ENCODE data around the gene SCYL3. TPM values are rescaled to one million over a fixed set of nuclear protein-coding genes. Genes with fewer than 3 reads are reported as not detected.

SCYL3 gene
- total RNA-seq, 1 donor from 2014 or later, result 8.8 TPM

- Mint-ChIP-seq H3K36me3 (ENCODE audit: unreplicated experiment) (no peaks in the 10 kb centered on the region), H3K27ac (ENCODE audit: unreplicated experiment) (no peak overlapping the region), H3K4me3 (ENCODE audit: unreplicated experiment) (no peak overlapping the region), H3K9me3 (ENCODE audit: unreplicated experiment) (no peaks in the 10 kb centered on the region), H3K4me1 (ENCODE audit: low read depth, unreplicated experiment) (no peaks in the 10 kb centered on the region), H3K27me3 (ENCODE audit: unreplicated experiment) (no peaks in the 10 kb centered on the region)
- DNase-seq, result no peak
- no peak for TF ChIP-seq CTCF (IDR thresholded peaks at IDR 0.05; ENCODE audit: partially characterized antibody, unreplicated experiment)
Observed at GRCh38 chr1:169849346-169850022, 44.2 kb downstream of the SCYL3 start.

- H3K36me3 Mint-ChIP-seq (ENCODE audit: unreplicated experiment), result no peaks in the 10 kb centered on the region
- H3K9me3 Mint-ChIP-seq (ENCODE audit: unreplicated experiment), result no peaks in the 10 kb centered on the region
- H3K4me1 Mint-ChIP-seq (ENCODE audit: low read depth, unreplicated experiment), result no peaks in the 10 kb centered on the region
- H3K27ac Mint-ChIP-seq (ENCODE audit: unreplicated experiment), result no peak overlapping the region
- H3K4me3 Mint-ChIP-seq (ENCODE audit: unreplicated experiment), result no peak overlapping the region
- H3K27me3 Mint-ChIP-seq (ENCODE audit: unreplicated experiment), result no peaks in the 10 kb centered on the region
- TF ChIP-seq CTCF (IDR thresholded peaks at IDR 0.05; ENCODE audit: partially characterized antibody, unreplicated experiment), result no peak
- DNase-seq, result no peak
Observed at GRCh38 chr1:169848456-169848855, 45.2 kb downstream of the SCYL3 start.

- no peak for TF ChIP-seq CTCF (IDR thresholded peaks at IDR 0.05; ENCODE audit: partially characterized antibody, unreplicated experiment)
- Mint-ChIP-seq H3K36me3 (ENCODE audit: unreplicated experiment) (peaks cover 10% of the 10 kb centered on the region), H3K27me3 (ENCODE audit: unreplicated experiment) (no peaks in the 10 kb centered on the region), H3K4me3 (ENCODE audit: unreplicated experiment) (no peak overlapping the region), H3K27ac (ENCODE audit: unreplicated experiment) (no peak overlapping the region), H3K4me1 (ENCODE audit: low read depth, unreplicated experiment) (no peaks in the 10 kb centered on the region), H3K9me3 (ENCODE audit: unreplicated experiment) (no peaks in the 10 kb centered on the region)
- DNase-seq, result no peak
Observed at GRCh38 chr1:169844941-169845608, 48.6 kb downstream of the SCYL3 start.

- no peaks in the 10 kb centered on the region for H3K9me3 Mint-ChIP-seq (ENCODE audit: unreplicated experiment)
- no peaks in the 10 kb centered on the region for H3K27me3 Mint-ChIP-seq (ENCODE audit: unreplicated experiment)
- no peak overlapping the region for H3K4me3 Mint-ChIP-seq (ENCODE audit: unreplicated experiment)
- H3K36me3 Mint-ChIP-seq (ENCODE audit: unreplicated experiment), result peaks cover 23% of the 10 kb centered on the region
- no peak for DNase-seq
- H3K27ac Mint-ChIP-seq (ENCODE audit: unreplicated experiment), result no peak overlapping the region
- no peak for TF ChIP-seq CTCF (IDR thresholded peaks at IDR 0.05; ENCODE audit: partially characterized antibody, unreplicated experiment)
- H3K4me1 Mint-ChIP-seq (ENCODE audit: low read depth, unreplicated experiment), result no peaks in the 10 kb centered on the region
Observed at GRCh38 chr1:169838942-169839341, 54.8 kb downstream of the SCYL3 start.

GRCh38 chr1:169836198-169836597, 57.5 kb downstream of the SCYL3 start:
- Mint-ChIP-seq H3K4me3 (ENCODE audit: unreplicated experiment) (no peak overlapping the region), H3K4me1 (ENCODE audit: low read depth, unreplicated experiment) (no peaks in the 10 kb centered on the region), H3K36me3 (ENCODE audit: unreplicated experiment) (peaks cover 21% of the 10 kb centered on the region), H3K27me3 (ENCODE audit: unreplicated experiment) (no peaks in the 10 kb centered on the region), H3K27ac (ENCODE audit: unreplicated experiment) (no peak overlapping the region), H3K9me3 (ENCODE audit: unreplicated experiment) (no peaks in the 10 kb centered on the region)
- no peak for TF ChIP-seq CTCF (IDR thresholded peaks at IDR 0.05; ENCODE audit: partially characterized antibody, unreplicated experiment)
- no peak for DNase-seq
